Suprapubic skin (tissue), 4 donors: ENCODE data around the gene MOXD1.

Experiments
- EP300 ChIP-seq: sonication (generic); formaldehyde crosslinking; IDR thresholded peaks from one replicate; pipeline ENCODE4 v1.6.1; 2017; ENCODE audit warnings: antibody characterized with exemption
- POLR2A ChIP-seq, 2 donors: fragments of 450-650 bp; IDR thresholded peaks; one replicate each; pipeline ENCODE4 v1.6.1; 2017; ENCODE audit warnings: antibody characterized with exemption in 2 of 2, mild to moderate bottlenecking in 2 of 2, moderate library complexity in 2 of 2
- POLR2AphosphoS5 ChIP-seq, 3 donors: sonication (generic); formaldehyde crosslinking; IDR thresholded peaks; one replicate each; pipeline ENCODE4 v1.6.1; 2017; ENCODE audit warnings: antibody characterized with exemption in 3 of 3
- TF ChIP-seq, protein P1 (sequence below), 2 donors: fragments of 200-600 bp in 1 of 2; fragments of 450-650 bp in 1 of 2; sonication (generic) in 1 of 2; IDR thresholded peaks; one replicate each; pipeline ENCODE4 v1.5.1; 2016 to 2019; ENCODE audit warnings: antibody characterized with exemption in 2 of 2, mild to moderate bottlenecking in 1 of 2, moderate library complexity in 1 of 2

DNA sequence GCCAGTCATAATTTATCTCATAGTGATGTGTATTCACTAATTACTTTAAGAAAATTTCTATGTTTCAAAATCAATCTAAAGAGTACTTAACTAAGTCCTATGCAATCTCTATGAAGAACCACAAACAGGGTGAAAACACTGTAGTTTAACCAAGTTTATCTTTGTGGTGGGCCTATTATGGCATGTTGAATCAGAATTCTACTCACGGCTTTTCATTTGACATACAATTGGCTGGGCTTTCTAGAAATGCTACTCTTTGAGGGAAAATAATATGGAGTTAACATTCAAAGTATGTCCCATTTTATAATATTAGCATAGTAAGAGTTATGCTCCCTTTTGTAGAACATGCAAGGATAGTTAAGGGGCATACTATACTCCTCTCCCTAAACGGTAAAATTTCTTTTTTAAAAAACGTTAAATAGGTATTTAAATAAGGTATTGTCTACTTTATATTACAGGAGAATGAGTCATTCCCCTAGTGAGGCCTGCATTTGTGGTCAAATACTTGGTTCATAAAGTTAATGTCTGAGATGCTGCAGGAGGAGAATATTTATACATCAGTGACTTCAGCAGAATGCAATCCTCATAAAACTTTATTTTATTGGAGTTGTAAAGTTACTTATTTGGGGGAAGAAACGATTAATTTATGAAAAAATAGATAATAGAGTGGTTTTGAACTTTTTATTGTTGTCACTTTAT is 1.8 kb downstream of the MOXD1 start:
- TF ChIP-seq, protein P1, sequence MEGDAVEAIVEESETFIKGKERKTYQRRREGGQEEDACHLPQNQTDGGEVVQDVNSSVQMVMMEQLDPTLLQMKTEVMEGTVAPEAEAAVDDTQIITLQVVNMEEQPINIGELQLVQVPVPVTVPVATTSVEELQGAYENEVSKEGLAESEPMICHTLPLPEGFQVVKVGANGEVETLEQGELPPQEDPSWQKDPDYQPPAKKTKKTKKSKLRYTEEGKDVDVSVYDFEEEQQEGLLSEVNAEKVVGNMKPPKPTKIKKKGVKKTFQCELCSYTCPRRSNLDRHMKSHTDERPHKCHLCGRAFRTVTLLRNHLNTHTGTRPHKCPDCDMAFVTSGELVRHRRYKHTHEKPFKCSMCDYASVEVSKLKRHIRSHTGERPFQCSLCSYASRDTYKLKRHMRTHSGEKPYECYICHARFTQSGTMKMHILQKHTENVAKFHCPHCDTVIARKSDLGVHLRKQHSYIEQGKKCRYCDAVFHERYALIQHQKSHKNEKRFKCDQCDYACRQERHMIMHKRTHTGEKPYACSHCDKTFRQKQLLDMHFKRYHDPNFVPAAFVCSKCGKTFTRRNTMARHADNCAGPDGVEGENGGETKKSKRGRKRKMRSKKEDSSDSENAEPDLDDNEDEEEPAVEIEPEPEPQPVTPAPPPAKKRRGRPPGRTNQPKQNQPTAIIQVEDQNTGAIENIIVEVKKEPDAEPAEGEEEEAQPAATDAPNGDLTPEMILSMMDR (IDR thresholded peaks at IDR 0.05), result no peak
- TF ChIP-seq POLR2AphosphoS5 (IDR thresholded peaks at IDR 0.05) (no peak), POLR2A (IDR thresholded peaks at IDR 0.05) (no peak), EP300 (no peak)
